AG09309 (cell line): ENCODE measurements around the gene GSTM5.

Experiments
- DNase-seq: peaks from one replicate; pipeline ENCODE4 v3.0.0-alpha.2; 2010; ENCODE audit warnings: low read depth
- H3K4me3 ChIP-seq: 2 replicates; pipeline ENCODE4 v1.5.1; 2011; ENCODE audit warnings: mild to moderate bottlenecking, low read depth, low read length, moderate library complexity; ENCODE audit not compliant: control insufficient read depth
- TF ChIP-seq, protein P1 (sequence below): IDR thresholded peaks from 2 replicates; pipeline ENCODE4 v1.5.1; 2011; ENCODE audit warnings: mild to moderate bottlenecking, low read depth, low read length, inconsistent platforms; ENCODE audit not compliant: insufficient read depth, control insufficient read depth; ENCODE audit errors: missing control alignments

The GSTM5 gene

DNA sequence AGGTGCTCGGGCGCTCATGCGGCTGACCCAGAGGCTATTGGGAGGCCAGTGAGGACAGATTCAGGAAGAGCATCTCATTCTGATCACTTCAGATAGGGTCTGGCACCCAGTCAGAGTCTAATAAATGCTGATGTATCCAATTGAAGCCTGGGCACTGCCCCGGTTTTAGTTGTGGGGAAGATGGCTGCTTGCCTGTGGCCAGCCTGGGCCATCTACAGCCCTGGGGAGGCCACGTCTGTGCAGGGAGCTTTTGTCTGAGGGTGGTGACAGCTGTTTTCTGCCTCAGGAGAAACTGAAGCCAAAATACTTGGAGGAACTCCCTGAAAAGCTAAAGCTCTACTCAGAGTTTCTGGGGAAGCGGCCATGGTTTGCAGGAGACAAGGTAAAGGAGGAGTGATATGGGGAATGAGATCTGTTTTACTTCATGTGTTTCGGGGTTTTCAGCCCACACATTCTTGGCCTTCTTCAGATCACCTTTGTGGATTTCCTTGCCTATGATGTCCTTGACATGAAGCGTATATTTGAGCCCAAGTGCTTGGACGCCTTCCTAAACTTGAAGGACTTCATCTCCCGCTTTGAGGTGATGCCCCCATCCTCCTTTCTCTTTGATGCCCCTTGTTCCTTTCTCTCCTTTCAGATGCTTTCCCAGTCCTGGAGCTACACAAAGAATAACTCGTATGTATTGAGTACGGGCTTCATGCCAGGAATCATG lies 2.8 kb downstream of the GSTM5 start:
- H3K4me3 ChIP-seq = no peak overlapping the region
- TF ChIP-seq, protein P1, sequence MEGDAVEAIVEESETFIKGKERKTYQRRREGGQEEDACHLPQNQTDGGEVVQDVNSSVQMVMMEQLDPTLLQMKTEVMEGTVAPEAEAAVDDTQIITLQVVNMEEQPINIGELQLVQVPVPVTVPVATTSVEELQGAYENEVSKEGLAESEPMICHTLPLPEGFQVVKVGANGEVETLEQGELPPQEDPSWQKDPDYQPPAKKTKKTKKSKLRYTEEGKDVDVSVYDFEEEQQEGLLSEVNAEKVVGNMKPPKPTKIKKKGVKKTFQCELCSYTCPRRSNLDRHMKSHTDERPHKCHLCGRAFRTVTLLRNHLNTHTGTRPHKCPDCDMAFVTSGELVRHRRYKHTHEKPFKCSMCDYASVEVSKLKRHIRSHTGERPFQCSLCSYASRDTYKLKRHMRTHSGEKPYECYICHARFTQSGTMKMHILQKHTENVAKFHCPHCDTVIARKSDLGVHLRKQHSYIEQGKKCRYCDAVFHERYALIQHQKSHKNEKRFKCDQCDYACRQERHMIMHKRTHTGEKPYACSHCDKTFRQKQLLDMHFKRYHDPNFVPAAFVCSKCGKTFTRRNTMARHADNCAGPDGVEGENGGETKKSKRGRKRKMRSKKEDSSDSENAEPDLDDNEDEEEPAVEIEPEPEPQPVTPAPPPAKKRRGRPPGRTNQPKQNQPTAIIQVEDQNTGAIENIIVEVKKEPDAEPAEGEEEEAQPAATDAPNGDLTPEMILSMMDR = no peak
- no peak for DNase-seq

DNA sequence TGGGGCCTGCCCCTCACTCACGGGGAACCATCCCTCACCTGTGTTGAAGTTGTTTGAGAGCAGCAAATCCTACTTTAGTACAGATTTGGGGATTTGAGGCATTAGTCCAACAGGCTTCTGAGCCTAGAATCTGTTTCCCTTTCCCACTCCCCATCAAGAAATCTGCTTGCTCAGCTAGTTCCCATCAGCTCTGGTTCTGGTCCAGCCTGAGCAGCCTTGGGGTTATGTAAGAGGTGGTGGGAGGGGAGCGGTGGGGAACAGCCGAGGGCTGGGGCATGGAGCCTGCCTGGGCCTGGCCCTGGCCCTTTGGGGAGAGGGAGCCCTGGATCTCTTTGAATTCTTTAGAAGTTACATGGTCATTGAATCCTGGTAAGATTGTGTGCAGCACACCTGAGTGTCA lies 4.1 kb downstream of the GSTM5 start:
- no peak overlapping the region for H3K4me3 ChIP-seq
- TF ChIP-seq, protein P1 = no peak
- DNase-seq = no peak

DNA sequence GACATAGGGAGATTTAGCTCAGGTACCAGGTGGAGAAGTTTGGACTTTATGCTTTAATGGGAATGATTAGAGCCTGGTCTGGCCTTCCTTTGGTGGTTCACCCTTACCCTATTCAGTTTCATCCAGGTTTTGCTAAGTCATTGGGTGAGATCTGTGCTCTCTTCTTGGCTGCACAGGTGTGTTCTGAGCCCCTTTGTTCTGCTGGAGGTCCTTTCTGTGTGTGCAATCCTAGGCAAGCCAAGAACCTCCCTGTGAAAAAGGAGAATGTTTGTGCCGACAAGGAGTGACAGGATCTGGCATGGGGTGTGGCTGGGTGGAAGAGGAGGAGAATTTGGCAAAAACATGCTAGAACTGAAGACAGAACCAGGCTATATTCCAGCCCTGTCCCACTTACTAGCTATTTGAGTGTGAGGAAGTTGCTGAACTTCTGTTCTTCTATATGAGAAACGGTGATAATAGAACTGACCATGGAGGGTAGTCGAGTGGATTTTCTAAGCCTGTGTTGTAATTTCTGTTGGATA lies 4.6 kb downstream of the GSTM5 start:
- no peak overlapping the region for H3K4me3 ChIP-seq
- DNase-seq = no peak
- TF ChIP-seq, protein P1 = no peak

DNA sequence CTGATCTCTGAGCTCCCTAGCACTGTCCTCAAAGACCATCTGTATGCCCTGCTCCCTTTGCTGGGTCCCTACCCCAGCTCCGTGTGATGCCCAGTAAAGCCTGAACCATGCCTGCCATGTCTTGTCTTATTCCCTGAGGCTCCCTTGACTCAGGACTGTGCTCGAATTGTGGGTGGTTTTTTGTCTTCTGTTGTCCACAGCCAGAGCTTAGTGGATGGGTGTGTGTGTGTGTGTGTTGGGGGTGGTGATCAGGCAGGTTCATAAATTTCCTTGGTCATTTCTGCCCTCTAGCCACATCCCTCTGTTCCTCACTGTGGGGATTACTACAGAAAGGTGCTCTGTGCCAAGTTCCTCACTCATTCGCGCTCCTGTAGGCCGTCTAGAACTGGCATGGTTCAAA lies 5.7 kb downstream of the GSTM5 start:
- no peak for DNase-seq
- no peak overlapping the region for H3K4me3 ChIP-seq
- TF ChIP-seq, protein P1 = no peak

DNA sequence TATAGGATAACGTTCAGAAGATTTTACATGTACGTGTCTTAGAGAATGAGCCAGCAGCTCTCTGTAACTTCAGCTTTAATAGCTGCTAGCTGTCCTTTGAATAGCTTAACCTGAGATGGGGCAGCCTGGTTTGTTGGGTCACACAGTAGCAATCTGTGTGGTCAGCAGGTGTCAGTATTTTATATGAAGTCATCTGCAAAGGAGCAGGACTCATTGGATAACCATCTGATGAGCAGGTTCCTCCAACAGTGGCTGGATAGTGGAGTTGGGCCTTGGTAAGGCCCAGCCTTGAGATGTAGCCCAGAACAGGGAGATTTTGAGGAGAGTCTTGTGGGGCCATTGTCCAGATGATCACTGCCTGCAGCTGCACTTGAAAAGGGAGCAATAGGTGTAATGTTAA lies 6.4 kb downstream of the GSTM5 start:
- no peak overlapping the region for H3K4me3 ChIP-seq
- TF ChIP-seq, protein P1 = no peak
- no peak for DNase-seq

DNA sequence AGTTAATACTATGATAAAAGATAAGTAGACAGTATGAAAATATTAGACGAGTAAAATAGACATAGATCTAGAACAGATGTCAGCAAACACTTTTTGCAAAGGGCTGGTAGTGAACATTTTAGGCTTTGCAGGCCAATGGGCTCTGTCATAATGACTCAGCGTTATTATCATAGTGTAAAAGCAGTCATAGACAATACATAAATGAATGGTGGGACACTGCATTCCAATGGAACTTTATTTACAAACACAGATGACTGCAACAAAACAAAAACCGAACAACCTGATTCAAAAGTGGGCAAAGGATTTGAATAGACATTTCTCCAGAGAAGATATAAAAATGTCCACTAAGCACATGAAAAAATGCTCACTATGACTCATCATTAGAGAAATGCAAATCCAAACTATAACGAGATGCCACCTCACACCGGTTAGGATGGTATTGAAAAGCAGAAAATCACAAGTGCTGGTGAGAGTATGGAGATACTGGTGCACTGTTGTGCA lies 7.3 kb downstream of the GSTM5 start:
- no peak for DNase-seq
- TF ChIP-seq, protein P1 = no peak
- no peak overlapping the region for H3K4me3 ChIP-seq

DNA sequence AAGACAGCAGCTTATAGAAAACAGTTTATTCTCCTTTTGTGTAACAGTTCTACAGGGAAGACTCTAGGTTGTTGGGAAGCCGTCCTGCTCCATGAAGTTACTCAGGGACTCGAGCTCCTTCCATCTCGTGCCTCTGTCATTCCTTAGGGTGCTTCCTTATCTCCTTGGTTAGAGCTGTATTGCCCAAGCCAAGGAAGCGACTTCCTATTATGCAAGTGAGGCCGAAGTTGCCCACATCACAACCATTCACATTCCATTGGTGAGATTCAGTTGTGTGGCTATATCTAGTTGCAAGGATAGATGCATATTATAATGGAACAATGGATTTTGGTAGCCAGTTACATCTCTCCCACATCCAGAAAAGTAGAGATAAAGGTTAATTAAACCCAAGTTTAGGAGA lies 9.0 kb downstream of the GSTM5 start:
- no peak overlapping the region for H3K4me3 ChIP-seq
- no peak for DNase-seq
- TF ChIP-seq, protein P1 = no peak
